Activated naive CD8-positive, alpha-beta T cell treated with anti-CD3 and anti-CD28 coated beads, Interleukin-2, amount 10 ng/mL, durations not matched to agents 7 days and 5 days (primary cell): Measurements from ENCODE around the gene UPF1. TPM values are rescaled to one million over a fixed set of nuclear protein-coding genes. Genes with fewer than 3 reads are reported as not detected.
"Not testable (repeated sequence)": the region's sequence is repeated elsewhere in the genome, so short reads cannot be mapped to it uniquely, and the experiment has no call there.

ENCODE experiments used
- ATAC-seq: fragments of 150-1000 bp; cut with Tn5 transposase; one replicate; pipeline ENCODE4 v1.10.0; 2021; ENCODE audit warnings: low read depth, moderate library complexity
- POLR2A ChIA-PET: fragments of 350-600 bp; sonication (Branson Sonifier 250); formaldehyde crosslinking; loops from one replicate; lab custom pipeline; 2021; ENCODE audit warnings: antibody characterized with exemption; lab: Charles Lee
- DNase-seq: peaks from one replicate; pipeline ENCODE4 v3.0.0; 2021
- H3K27ac Mint-ChIP-seq: one replicate; pipeline ENCODE4 v1.8.0; 2022; ENCODE audit warnings: mild to moderate bottlenecking, mixed read lengths
- H3K27me3 Mint-ChIP-seq: one replicate; pipeline ENCODE4 v1.8.0; 2022; ENCODE audit warnings: mild to moderate bottlenecking, moderate library complexity, mixed read lengths
- H3K36me3 Mint-ChIP-seq: one replicate; pipeline ENCODE4 v1.8.0; 2021; ENCODE audit warnings: mild to moderate bottlenecking, mixed read lengths
- H3K4me1 Mint-ChIP-seq: one replicate; pipeline ENCODE4 v1.8.0; 2021; ENCODE audit warnings: mixed read lengths
- H3K4me3 Mint-ChIP-seq: one replicate; pipeline ENCODE4 v1.8.0; 2022; ENCODE audit warnings: mild to moderate bottlenecking, moderate library complexity, mixed read lengths
- H3K9me3 Mint-ChIP-seq: one replicate; pipeline ENCODE4 v1.8.0; 2021; ENCODE audit warnings: mixed read lengths
- total RNA-seq, 2 experiments: library from RNA; stranded (reverse); gene quantifications; one replicate each; pipeline ENCODE4 v1.2.3, GENCODE V29; 2021

The UPF1 gene
- total RNA-seq, 2 experiments from 2014 or later: 90.4 to 93.2 TPM

DNA sequence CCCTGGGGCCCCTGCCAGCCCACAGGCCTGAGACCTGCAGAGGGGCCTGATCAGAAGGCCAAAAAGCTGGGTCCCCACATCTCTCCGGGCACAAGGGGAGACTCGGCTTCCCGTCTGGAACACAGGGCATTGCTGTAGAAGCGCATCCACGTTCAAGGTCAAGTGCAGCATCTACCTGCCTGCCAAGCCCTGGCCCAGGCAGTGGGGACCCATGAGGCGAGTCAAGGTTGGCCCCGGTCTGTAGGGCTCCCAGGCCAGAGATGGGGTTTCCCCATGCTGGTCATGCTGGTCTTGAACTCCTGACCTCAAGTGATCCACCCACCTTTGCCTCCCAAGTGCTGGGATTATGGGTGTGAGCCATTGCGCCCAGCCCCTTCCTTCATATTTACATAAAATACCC is 27.1 kb upstream of the UPF1 start:
- no peak overlapping the region for H3K4me3 Mint-ChIP-seq
- H3K9me3 Mint-ChIP-seq: no peaks in the 10 kb centered on the region
- H3K27me3 Mint-ChIP-seq: peaks cover 4% of the 10 kb centered on the region
- POLR2A ChIA-PET: no interaction called here
- peaks cover 3% of the 10 kb centered on the region for H3K4me1 Mint-ChIP-seq
- no peak overlapping the region for H3K27ac Mint-ChIP-seq
- no peaks in the 10 kb centered on the region for H3K36me3 Mint-ChIP-seq
- DNase-seq: no peak
- no peak for ATAC-seq

DNA sequence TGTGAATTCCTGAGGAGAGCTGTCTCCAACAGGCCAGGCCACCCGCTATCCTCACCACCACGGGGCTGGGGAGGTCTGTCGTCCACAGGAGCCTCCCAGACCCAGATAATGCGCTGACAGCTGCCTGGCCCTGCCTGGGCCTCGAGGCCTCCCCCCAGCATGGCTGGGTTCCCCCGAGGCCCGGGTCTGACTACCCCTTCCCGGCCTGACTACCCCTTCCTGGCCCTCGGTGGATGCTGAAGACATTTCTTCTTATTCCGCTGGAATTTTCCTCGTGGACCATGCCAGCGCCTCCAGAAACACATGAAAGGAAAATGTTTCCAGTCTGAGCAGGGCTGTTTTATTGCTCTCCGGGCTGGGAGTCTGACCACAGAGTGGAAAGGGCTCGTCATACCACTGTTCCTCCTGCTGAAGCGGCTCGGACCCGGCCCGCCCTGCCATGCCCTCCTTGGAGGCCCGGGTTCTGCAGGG is 23.9 kb upstream of the UPF1 start:
- H3K27ac Mint-ChIP-seq: no peak overlapping the region
- no peaks in the 10 kb centered on the region for H3K36me3 Mint-ChIP-seq
- POLR2A ChIA-PET: no interaction called here
- ATAC-seq (no peak), DNase-seq (no peak)
- no peak overlapping the region for H3K4me3 Mint-ChIP-seq
- H3K9me3 Mint-ChIP-seq: no peaks in the 10 kb centered on the region
- peaks cover 3% of the 10 kb centered on the region for H3K4me1 Mint-ChIP-seq
- H3K27me3 Mint-ChIP-seq: peaks cover 8% of the 10 kb centered on the region

DNA sequence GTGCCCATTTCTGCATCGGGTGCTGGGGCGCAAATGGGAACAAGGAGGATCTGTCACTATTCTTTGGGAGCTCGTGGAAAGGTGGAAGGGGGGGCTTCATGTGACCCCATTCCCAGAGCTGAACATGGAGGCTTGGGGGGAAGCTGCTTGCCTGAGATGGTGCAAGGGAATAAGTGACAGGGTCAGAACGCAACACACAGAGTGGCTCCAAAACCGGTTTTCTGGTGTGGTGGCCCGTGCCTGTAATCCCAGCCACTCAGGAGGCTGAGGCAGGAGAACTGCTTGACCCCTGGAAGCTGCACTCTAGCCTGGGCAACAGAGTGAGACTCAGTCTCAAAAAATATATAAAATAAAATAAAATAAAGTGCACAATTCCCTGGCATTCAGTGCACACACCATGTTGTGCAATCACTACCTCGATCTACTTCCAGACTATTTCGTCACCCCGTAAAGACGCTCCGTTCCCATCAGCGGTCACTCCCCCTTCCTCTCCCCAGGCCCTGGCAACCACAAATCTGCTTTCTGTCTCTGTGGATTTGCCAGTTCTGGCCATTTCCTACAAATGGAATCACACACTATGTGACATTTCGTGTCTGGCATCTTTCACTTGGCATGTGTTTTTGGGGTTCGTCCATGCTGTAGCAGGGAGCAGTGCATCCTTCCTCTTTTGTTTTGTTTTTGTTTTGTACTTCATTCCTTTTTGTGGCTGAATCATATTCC is 22.4 kb upstream of the UPF1 start:
- POLR2A ChIA-PET: no interaction called here
- DNase-seq (no peak), ATAC-seq (no peak)
- Mint-ChIP-seq H3K4me1 (peaks cover 3% of the 10 kb centered on the region), H3K27me3 (peaks cover 8% of the 10 kb centered on the region), H3K27ac (no peak overlapping the region), H3K36me3 (no peaks in the 10 kb centered on the region), H3K9me3 (no peaks in the 10 kb centered on the region), H3K4me3 (peak overlapping the region; percentile 20)

DNA sequence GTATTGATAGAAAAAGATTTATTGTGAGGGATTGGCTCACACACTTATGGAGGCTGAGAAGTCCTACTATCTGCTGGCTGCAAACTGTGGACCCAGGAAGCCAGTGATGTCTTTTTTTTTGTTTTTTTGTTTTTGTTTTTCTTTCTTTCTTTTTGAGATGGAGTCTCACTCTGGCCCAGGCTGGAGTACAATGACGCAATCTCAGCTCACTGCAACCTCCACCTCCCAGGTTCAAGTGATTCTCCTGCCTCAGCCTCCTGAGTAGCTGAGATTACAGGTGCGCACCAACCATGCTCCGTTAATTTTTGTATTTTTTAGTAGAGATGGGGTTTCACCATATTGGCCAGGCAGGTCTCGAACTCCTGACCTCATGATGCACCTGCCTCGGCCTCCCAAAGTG is 20.1 kb upstream of the UPF1 start:
- H3K36me3 Mint-ChIP-seq, H3K9me3 Mint-ChIP-seq, POLR2A ChIA-PET, H3K27ac Mint-ChIP-seq, DNase-seq, H3K27me3 Mint-ChIP-seq, ATAC-seq, H3K4me1 Mint-ChIP-seq, H3K4me3 Mint-ChIP-seq: not testable (repeated sequence)

DNA sequence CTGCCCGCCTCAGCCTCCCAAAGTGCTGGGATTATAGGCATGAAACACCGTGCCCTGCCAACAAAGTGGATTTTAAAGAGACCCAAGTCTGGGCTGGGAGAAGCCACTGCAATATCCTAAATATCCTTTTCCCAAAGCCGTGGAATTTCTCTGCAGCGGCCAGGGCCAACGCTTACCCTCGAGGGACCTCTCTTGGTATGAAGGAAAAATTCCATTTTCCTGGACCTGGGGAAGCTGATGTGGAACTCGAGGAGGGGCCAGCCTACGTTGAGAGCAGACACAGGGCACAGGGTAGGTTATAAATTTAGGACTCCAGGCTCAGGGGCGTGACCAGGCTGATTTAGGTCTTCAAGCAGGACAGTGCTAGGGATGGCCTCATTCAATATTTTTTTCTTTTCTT is 17.7 kb upstream of the UPF1 start:
- H3K27me3 Mint-ChIP-seq: peaks cover 8% of the 10 kb centered on the region
- H3K27ac Mint-ChIP-seq: no peak overlapping the region
- no peaks in the 10 kb centered on the region for H3K9me3 Mint-ChIP-seq
- H3K4me3 Mint-ChIP-seq: no peak overlapping the region
- no peaks in the 10 kb centered on the region for H3K36me3 Mint-ChIP-seq
- DNase-seq (no peak), ATAC-seq (no peak)
- H3K4me1 Mint-ChIP-seq: peaks cover 3% of the 10 kb centered on the region
- POLR2A ChIA-PET: no interaction called here

DNA sequence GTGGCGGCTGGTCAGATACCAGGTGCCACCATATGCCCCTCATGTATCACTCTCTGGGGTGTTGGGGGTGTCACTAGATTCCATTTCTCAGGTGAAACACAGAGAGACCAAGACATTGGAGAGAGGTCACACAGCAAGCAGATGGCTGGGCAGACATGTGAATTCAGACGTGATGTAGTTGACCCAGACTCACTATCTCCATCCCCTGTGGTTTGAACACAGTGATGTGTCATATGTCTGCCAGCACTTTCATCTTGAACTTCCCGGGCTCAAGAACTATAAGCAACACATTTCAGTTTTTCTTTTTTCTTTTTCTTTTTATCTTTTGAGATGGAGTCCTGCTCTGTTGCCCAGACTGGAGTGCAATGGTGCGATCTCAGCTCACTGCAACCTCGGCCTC is 16.1 kb upstream of the UPF1 start:
- no peaks in the 10 kb centered on the region for H3K9me3 Mint-ChIP-seq
- ATAC-seq (no peak), DNase-seq (no peak)
- no peaks in the 10 kb centered on the region for H3K4me1 Mint-ChIP-seq
- no peak overlapping the region for H3K4me3 Mint-ChIP-seq
- H3K27me3 Mint-ChIP-seq: peaks cover 4% of the 10 kb centered on the region
- POLR2A ChIA-PET: no interaction called here
- H3K36me3 Mint-ChIP-seq: no peaks in the 10 kb centered on the region
- no peak overlapping the region for H3K27ac Mint-ChIP-seq

DNA sequence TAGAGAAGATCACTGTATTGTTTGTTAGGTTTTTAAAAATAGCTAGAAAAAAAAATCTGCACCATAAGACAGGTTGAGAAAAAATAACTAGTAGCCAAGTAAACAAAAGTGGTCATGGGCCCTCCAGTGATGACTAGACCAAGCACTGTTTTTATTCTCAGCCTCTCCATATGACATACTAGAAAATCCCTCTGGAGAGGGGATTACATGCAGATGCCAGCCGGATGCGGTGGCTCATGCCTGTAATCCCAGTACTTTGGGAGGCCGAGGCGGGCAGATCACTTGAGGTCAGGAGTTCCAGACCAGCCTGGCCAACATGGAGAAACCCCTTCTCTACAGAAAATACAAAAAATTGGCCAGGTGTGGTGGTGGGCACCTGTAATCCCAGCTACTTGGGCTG is 15.1 kb upstream of the UPF1 start:
- ATAC-seq, POLR2A ChIA-PET, H3K36me3 Mint-ChIP-seq, H3K9me3 Mint-ChIP-seq, DNase-seq, H3K27me3 Mint-ChIP-seq, H3K4me1 Mint-ChIP-seq, H3K27ac Mint-ChIP-seq, H3K4me3 Mint-ChIP-seq: not testable (repeated sequence)

DNA sequence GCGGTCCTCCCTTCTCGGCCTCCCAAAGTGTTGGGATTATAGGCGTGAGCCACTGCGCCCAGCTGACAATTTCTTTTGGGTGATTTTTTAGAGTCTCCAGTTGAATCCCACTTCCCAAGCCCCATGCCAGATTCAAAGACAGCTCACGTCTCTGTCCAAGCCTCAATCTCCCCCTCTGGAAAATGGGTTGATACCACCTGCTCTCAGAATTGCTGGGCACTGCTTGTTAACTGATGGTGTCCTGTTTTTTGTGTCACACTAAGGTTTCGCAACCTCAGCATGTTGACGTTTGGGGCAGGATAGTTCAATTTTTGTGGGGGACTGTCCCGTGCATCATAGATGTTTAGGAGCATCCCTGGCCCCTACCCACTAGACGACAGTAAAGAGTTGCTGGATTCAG is 14.2 kb upstream of the UPF1 start:
- DNase-seq (no peak), ATAC-seq (no peak)
- Mint-ChIP-seq H3K27me3 (no peaks in the 10 kb centered on the region), H3K9me3 (no peaks in the 10 kb centered on the region), H3K4me1 (no peaks in the 10 kb centered on the region), H3K36me3 (no peaks in the 10 kb centered on the region), H3K27ac (no peak overlapping the region), H3K4me3 (no peak overlapping the region)
- POLR2A ChIA-PET: no interaction called here

DNA sequence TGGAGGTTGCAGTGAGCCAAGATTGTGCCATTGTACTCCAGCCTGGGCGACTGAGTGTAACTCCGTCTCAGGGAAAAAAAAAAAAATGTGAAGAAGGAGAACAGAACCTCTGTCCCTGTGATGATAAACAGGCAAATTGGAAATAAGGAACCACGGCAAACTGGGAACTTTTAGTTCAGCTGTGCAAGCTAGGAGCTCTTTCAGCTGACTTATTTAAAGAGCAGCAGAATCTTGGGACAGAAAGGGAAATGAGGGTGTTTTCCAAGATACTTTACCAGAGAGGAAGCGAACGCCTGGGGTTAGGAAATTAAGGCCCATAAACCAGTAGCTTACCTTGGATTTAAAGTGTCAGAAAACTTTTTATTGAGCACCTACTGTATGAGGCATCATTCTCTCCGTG is 3.0 kb upstream of the UPF1 start:
- DNase-seq: no peak
- Mint-ChIP-seq H3K27ac (no peak overlapping the region), H3K4me1 (peaks cover 5% of the 10 kb centered on the region), H3K27me3 (peaks cover 26% of the 10 kb centered on the region), H3K4me3 (no peak overlapping the region), H3K9me3 (peaks cover 4% of the 10 kb centered on the region), H3K36me3 (peaks cover 6% of the 10 kb centered on the region)
- POLR2A ChIA-PET: no interaction called here
- no peak for ATAC-seq

DNA sequence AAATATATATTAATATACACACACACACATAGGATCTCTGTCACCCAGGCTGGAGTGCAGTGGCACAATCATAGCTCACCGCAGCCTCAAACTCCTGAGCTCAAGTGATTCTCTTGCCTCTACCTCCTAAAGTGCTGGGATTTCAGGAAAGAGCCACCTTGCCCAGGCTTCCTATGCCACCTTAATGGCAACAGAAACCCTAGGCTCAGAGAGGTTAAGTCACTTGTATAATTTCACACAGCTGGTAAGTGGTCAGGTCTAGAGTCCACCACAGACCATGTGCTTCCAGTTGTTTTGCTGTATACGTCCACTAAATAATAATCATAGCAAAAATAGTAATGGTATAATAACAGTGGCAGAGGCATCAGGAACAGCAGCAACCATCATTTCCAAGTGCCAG is 1.3 kb upstream of the UPF1 start:
- Mint-ChIP-seq H3K27ac (no peak overlapping the region), H3K4me1 (peaks cover 21% of the 10 kb centered on the region), H3K9me3 (peaks cover 4% of the 10 kb centered on the region), H3K4me3 (no peak overlapping the region), H3K27me3 (peaks cover 19% of the 10 kb centered on the region), H3K36me3 (peaks cover 17% of the 10 kb centered on the region)
- ATAC-seq (no peak), DNase-seq (no peak)
- POLR2A ChIA-PET: interaction anchor here (1.2 to 4.0 kb wide), 2 partner anchors 12 to 230 kb away, joined by 3 to 46 read pairs; no protein-coding TSS in a partner anchor

DNA sequence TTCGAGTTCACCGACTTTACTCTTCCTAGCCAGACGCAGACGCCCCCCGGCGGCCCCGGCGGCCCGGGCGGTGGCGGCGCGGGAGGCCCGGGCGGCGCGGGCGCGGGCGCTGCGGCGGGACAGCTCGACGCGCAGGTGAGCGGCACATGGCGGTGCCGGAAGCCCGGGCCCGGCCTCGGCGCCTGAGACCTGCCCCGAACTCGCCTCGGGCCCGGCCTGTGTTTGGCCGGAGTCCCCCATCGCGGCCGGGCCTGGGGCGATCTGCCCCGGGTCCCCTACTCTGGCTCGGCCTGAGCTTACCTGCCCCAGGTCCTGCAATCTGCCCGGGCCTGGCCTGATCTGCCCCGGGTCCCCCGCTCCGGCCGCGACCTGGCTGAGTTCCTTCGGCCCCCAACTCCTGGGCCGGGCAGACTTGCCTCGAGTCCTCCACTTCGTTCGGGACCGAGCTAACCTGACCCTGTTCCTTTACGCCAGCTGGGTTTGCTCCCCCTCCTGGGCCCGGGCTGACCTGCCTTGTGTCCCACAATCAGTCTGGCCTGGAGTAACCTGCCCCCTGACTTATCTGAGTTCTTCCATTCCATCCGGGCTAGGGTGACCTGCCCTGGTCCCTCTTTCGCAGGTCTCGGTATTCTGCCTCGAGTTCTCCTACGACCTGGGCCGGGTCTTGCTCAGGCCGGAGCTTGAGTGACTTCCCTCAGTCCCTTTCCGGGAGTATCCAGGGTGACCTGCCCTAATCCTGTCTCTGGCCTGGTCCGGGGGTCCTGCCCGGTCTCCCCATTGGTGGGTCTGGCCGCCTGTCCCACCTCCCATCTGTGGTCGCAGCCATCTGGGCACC is 764 bp downstream of the UPF1 start:
- peaks cover 22% of the 10 kb centered on the region for H3K36me3 Mint-ChIP-seq
- ATAC-seq (peak; percentile 44), DNase-seq (peak; percentile 40)
- H3K27ac Mint-ChIP-seq: peak overlapping the region; percentile 87
- H3K4me3 Mint-ChIP-seq: peak overlapping the region; percentile 89
- peaks cover 31% of the 10 kb centered on the region for H3K4me1 Mint-ChIP-seq
- H3K27me3 Mint-ChIP-seq: peaks cover 7% of the 10 kb centered on the region
- POLR2A ChIA-PET: interaction anchor here (0.6 to 4.0 kb wide), 14 partner anchors 10 to 416 kb away, joined by 3 to 46 read pairs (median 5); partner anchors contain the start of genes COPE, DDX49, KXD1 and REX1BD
- H3K9me3 Mint-ChIP-seq: peaks cover 2% of the 10 kb centered on the region

DNA sequence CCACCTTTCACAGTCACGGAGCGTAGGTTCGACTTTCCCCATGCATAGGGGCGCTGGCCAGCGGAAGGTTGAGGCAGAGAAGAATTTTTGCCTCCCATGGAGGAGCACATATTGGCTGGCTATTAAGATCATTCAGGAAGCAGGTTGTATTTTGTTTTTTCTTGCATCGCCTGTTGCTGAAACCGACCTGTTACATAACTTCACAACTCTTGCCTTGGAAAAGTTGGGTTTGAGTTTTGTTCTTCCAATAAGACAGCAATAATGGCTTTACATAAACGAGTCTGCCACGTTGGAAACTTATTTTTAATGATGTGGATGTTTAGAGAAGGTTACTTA is 1.4 kb downstream of the UPF1 start:
- H3K4me1 Mint-ChIP-seq: peaks cover 34% of the 10 kb centered on the region
- POLR2A ChIA-PET: interaction anchor here (0.6 to 4.0 kb wide), 8 partner anchors 10 to 416 kb away, joined by 3 to 46 read pairs (median 6); partner anchors contain the start of genes COPE, DDX49 and KXD1
- no peak for ATAC-seq
- H3K4me3 Mint-ChIP-seq: peak overlapping the region; percentile 89
- H3K27ac Mint-ChIP-seq: peak overlapping the region; percentile 87
- DNase-seq: no peak
- no peaks in the 10 kb centered on the region for H3K9me3 Mint-ChIP-seq
- H3K36me3 Mint-ChIP-seq: peaks cover 24% of the 10 kb centered on the region
- H3K27me3 Mint-ChIP-seq: peaks cover 2% of the 10 kb centered on the region

DNA sequence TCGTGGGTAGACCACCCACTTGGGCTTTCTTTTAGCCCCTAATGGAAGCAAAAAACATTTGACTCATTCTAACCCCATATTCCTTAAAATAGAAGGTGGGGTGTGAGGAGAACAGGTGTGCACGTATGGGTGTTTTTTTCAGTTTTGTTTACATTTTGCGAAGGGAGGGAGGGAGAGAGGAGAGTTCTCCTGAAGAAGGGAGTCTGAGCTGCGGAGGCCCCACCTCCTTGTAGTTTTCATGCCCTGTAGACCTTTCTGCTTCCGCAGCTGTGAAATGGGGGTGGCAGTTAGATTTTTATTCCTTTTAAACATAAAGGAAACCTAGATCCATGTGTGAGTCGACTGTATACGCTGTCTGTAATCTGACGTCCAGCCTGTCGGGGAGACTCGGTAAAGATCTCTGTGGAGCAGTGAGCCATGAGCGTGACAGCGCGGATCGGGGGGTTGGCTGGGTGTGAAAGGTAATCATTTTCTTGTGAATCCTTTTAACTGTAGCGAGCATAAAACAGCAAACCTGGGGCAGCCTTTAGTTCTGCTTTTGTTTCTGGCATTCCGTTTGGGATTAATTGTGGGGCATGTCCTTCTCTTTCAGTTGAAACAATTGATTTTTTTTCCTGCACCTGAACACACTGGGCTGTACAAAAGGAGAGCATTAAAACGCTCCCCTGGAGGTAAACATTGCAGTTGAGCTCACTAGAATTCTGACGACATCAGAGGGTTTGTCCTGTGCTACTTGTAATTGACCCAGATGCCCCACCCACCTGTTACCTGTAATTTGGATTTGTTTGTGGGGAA is 2.3 kb downstream of the UPF1 start:
- Mint-ChIP-seq H3K27ac (peak overlapping the region; percentile 17), H3K9me3 (no peaks in the 10 kb centered on the region), H3K27me3 (no peaks in the 10 kb centered on the region), H3K4me1 (peaks cover 34% of the 10 kb centered on the region), H3K36me3 (peaks cover 30% of the 10 kb centered on the region), H3K4me3 (peak overlapping the region; percentile 89)
- ATAC-seq: no peak
- DNase-seq: no peak
- POLR2A ChIA-PET: interaction anchor here (0.6 to 4.0 kb wide), 3 partner anchors 9 to 56 kb away, joined by 3 to 46 read pairs (median 3); no protein-coding TSS in a partner anchor
